ENCODE data around the gene SOS2.

SOS2 gene

DNA sequence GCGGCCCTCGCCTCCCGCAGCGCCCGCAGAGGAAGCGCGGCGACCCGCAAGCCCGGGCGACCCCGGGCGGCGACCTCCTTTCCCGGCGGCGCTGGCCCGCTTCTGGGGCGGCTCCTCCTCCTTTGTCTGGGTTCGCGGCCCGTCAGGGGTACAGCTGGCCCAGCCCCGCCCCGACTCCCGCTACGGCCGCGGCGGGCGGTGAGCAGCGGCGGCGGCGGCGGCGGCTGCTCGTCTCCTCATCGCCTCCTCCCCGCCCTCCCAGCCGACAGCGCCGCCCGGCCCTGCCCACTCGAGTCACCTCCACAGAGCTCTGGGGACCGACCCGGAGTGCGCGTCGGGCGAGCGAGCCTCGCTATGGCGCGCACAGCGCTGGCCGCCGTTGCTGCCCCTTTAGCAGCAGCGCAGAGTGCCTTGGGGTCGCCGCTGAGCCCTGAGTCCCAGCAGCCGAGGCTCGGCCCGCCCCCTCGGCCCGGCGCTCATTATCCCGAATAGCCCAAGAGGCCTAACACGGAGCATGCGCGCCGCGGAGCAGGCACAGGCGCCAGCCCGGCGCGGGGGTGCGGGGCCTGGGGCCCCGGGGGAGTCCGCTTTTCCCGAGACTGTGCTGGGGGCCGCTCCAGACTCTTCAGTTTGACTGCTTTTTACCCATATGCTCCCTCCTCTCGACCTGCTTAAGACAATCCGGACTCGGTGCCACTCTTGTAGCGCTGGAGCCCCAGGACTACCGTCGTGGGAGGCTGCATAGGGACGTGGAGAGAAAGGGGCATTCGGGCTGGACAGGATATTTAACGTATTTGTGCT, at the start of gene SOS2:
Gene SOS2 (minus strand): TSS at position 104 of the 801 bp plus-strand sequence. CDS start 295 bp downstream, outside the sequence.
- peak; percentile 96 for DNase-seq (ENCODE audit: low spot score)

DNA sequence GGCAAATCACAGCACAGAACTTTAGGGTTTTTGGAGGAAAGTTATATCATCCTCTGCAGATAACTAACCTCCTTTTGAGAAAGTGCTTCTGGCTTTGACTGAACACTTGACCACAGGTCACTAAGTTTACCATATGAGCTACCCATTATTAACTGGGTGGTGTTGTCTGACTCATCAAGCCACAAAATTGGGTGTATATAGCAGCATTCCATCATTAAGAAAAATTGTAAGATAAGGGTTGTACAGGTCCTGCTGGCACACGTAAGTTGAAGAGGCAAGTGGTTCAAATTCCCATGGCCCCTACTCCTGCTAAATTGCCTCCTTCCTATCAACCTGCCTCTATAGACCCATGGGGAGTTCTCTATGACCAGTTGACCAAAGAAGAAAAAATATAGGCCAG, 41.1 kb upstream of the SOS2 start:
- DNase-seq (ENCODE audit: low spot score): no peak

DNA sequence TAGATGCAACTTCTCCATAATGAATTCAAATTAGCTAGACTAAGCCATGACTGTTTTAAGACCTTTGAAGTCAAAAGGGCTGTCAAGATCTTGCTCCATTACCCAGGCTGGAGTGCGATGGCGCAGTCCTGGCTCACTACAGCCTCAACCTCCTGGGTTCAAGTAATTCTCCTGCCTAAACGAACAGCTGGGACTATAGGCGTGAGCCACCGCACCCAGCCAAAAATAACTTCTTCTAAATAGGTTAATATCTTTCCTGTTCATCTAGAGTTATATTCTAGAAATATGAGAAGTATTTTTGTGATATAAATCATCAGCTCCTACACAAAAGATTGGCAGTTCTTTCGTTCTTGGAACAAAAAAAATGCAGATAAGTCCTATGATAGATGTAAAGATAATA, 39.6 kb upstream of the SOS2 start:
- DNase-seq (ENCODE audit: low spot score): no peak

DNA sequence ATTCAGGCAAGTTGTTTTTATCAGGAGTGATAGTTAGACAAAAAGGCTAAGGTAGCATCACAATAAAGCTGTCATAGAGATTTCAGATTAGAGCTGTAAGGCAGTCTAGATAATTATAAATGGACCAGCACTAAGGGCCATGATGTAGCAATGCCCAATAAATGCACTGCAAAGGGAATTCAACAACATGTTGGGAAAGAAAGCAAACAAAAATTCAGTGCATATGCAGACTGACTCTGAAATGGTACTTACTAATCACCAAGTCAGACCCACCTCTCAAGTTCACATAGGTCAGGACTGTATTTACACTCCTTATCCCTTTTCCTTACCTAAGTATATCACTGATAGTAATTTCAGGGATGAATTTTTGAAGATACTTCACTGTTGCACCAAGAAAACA, 33.7 kb upstream of the SOS2 start:
- no peak for DNase-seq (ENCODE audit: low spot score)

DNA sequence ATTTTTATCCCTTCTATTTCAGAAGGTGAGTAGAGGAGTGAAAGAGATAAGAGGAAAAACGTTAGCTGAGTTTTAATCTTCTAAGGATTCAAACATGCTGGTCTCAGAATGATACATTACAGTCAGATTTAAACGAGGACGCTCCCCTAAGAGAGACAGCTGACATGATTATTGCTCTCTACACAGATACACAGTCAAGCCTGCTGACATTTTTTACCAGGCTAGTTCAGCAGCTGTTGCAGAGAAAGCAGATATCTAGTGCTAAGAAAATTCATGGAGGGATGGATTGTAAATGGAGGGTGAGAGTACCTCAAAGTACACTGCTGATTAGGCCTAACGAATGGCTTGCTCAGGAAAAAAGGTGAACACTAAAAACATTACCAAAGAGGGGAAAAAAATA, 31.9 kb upstream of the SOS2 start:
- no peak for DNase-seq (ENCODE audit: low spot score)

DNA sequence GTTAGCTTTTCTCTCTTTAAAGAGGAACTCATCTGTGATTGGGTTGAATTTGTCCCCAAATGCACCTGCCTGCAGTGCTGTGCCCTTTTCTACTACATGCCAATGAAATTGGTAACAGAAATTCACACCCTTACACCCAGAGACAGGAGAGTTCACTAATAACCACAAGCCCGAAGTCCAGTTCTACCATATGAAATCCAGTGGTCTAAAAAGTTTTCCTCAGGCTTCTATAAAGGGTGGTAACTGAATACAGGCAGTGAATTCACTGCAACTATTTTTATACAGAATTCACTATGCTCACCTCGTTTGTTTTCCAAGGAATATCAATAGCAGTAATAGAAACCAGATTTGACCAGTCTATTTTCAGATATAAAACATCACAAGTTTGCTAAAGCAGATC, 31.5 kb upstream of the SOS2 start:
- DNase-seq (ENCODE audit: low spot score): no peak

DNA sequence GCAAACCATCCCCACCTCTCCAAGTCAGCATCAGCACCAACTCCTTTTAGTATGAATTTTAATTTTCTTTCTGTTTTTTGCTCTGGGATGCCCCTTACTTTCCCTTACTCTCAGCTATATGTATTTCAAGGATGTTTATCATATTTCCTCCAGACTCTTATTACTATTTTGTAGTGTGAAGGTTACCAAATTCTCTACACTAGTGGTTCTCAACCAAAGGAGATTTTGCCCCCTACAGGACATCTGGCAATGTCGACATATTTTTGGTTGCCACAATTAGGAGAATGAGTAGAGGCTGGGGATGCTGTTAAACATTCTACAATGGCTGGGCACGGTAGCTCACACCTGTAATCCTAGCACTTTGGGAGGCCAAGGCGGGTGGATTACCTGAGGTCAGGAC, 29.1 kb upstream of the SOS2 start:
- peak; percentile 37 for DNase-seq (ENCODE audit: low spot score)

DNA sequence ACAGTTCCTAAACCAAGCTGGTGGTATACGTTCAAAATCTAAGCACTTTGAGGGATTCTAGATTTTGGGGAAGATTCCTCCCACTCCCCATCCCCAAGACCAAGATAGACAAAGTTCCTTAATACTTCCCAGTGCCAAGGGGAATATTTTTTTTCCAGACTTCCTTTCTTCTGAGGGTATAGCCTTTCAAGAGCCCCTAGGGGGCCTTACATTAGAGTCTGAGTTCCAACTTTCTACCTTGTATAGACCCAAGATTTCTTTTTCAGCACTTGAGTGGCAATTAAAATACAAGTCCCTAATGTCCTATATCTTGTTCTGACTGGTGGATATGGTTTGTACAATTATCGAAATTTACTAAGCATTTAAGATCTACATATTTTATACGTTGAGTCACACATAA, 28.7 kb upstream of the SOS2 start:
- DNase-seq (ENCODE audit: low spot score): no peak

DNA sequence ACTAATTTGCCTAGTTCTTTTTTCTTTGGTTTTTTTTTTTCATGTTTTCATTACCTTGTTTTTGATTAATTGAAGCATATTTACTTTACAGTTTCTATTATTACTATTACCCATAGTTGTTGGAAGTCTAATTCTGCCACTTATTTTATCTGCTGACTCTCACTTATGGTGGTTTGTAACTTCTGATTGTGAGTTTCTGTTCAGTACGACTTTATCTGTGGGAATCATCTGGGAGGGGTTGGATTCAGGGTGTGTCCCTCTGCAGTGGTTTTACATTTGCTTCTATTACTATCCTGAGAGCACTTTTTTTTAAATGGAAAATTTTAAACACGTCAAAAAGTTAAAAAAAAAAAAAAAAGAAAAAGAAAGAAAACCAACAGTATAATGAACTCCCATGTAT, 26.4 kb upstream of the SOS2 start:
- no peak for DNase-seq (ENCODE audit: low spot score)

DNA sequence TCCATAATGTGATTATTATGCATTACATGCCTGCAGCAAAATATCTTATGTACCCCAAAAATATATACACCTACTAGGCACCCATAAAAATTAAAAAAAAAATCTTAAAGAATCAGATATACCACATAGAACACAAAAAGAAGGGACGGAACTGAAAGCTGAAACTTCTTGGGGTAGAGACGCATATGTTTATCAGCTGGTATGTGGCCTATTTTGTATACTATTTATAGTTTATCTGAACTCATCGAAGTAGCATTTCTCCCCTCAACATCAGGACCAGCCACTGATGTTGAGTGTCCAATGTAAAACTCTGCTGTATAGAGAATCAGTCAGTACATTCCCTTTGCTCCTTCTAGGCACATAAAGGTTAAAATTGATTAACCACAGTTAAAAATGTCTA, 22.9 kb upstream of the SOS2 start:
- no peak for DNase-seq (ENCODE audit: low spot score)

DNA sequence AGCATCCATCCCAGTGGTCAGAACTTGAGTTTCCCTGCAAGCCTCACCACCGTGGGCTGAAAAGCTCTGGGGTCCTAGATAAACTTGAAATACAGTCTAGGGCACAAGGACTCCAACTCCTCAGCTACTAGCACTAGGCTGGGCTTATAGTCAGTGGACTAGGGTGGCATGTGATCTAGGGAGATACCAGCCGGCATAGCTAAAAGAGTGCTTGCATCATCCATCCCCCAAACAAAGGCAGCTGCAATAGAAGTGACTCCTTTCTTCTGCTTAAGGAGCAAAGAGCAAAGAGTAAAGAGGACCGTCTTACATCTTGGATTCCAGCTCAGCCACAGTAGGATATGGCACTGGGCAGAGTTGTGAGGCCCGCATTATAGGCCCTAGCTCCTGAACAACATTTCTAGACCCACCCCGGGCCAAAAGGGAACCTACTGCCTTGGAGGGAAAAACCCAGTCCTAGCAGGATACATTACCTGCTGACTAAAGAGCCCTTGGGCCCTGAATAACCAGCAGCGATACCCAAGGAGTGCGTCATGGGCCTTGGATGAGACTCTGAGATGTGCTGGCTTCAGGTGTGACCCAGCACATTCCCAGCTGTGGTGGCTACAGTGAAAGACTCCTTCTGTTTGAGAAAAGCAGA, 17.9 kb upstream of the SOS2 start:
- no peak for DNase-seq (ENCODE audit: low spot score)

DNA sequence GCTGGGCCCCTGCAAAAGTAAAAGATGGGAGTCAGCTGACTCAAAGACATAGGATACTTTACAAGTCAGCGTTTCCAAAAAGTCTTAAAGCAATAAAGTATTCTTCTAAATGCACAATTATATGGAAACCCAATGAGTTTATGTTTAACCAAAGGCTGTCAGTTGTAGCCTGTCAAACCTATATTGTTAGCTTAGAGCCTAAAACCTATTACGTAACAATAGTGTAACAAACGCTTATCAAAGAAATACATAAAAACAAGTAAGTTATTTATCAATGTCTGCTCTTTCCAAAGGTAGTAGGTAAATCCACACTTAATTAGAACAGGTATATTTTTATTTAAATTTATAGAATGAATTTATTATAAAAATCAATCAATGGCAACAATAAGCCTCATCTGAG, 15.9 kb upstream of the SOS2 start:
- no peak for DNase-seq (ENCODE audit: low spot score)

DNA sequence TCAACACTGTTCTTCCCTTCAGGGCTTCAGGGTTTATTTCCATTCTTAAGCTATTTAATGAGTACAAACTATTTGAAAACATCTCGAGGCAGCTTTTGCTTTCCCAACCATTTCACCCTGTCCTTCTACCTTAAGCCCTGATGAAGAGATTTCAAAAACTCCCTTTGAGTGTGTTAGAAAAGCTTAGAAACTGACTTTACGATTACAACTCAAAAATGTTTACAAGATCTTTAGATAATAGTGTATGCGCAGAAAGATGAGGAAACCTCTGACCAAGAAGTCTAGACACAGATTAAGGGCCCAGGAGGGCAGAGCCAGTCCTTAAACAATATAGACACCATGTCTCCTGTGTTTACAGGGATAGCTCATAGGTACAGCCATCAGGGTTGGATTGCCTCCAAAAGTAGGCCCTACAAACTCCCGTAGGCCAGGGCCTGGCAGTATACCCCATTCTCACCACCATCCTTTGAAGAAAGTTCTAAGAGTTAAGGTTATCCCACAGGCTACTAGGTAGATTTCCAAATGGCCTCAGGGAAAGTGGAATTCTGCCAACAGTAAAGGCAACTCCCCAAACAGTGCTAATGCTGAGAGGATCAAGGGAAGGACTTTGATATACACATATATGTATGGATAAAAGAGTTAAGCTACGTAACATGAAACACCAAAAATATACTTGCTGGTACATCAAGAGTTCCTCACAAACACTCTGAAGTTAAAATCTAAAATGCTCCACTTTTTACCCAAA, 11.4 kb upstream of the SOS2 start:
- DNase-seq (ENCODE audit: low spot score): no peak

DNA sequence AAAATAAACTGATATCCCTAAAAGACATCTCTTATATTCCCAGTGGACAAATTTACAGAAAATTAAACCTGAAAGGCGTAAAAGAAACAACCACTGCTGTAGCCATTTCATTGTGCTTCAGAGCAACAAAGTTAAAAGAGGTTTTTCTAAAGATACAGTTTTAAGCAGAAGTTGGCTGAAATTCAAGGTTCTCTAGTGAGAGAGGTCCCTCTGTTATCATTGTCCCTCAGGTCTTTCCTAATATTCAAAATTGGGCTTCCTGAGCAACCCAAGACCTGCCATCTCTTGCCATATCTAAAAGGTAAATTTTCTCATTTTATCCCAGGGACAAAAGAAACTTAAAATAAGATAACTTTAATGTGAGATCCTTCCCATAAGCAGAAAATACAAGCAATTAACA, 10.7 kb upstream of the SOS2 start:
- no peak for DNase-seq (ENCODE audit: low spot score)

DNA sequence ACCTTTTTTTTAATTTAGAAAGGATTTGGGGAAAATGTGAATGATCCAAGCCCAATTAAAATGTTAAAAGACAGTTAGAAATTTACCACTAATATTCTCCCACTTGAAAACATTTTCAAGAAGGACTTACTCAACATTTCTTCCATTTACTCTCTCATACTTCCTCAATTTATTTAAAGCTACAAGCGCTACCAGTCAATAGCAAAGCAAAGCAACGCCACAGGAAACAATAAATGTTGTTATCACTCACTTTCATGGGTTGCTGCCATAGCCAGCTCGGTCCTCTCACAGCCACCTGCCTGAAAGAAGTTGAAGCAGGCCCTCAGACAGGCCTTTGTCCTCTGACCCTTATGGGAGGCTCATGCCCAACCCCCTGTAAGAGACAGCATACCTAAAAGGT, 6.0 kb upstream of the SOS2 start:
- DNase-seq (ENCODE audit: low spot score): no peak

DNA sequence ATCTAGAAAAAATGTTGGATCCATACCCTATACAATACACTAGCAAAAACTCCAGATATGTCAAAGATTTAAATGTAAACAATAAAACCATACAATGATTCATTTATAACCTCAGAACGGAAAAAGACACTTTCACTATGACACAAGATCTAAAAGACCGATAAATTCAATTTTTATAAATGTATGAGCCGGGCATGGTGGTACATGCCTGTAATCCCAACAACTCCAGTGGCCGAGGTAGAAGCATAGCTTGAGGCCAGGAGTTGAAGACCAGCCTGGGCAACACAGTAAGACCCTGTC, 2.5 kb upstream of the SOS2 start:
- no peak for DNase-seq (ENCODE audit: low spot score)

DNA sequence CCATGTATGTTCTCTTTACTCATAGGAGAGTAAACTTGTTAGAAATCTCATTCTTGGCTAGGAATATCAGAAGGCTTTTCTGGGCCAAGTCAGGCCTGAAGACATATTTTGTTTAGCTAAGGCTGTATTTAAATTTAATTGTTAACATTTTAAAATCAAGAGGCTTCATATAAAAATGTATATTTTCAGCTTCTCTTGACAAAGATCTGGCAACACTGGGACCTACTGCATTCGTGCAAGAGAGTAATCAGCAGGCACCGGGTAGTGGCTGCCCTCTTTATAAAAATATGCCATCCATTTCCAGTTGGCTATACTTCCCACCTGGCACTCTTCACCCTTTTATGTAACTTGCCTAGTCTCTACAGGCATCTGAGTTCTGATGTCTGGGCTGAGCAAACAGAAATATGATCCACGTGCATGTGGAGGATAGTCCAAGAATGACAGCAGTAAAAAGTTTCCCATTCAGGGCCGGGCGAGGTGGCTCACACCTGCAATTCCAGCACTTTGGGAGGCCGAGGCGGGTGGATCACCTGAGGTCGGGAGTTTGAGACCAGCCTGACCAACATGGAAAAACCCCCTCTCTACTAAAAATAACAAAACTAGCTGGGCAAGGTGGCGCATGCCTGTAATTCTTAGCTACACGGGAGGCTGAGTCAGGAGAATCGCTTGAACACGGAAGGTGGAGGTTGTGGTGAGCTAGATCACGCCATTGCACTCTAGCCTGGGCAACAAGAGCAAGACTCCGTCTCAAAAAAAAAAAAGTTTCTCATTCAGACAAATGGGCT, 2.0 kb upstream of the SOS2 start:
- no peak for DNase-seq (ENCODE audit: low spot score)

DNA sequence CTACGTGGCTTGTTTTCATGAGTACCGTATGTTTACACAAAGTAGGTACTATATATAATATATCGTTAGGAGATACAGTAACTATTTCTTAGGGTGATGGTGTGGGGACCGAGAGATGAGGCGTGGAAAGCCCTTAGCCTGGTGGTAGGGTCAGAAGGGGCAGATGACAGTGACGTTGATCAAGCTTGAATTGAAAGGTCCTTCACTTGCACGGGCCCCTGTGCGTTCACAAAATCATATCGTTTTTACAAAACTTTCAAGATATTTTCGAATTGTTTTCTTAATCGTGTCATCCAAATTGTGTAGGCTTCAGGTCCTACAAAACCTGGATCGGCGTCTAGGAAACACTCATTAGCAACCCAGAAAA, 881 bp upstream of the SOS2 start:
- peak; percentile 36 for DNase-seq (ENCODE audit: low spot score)

DNA sequence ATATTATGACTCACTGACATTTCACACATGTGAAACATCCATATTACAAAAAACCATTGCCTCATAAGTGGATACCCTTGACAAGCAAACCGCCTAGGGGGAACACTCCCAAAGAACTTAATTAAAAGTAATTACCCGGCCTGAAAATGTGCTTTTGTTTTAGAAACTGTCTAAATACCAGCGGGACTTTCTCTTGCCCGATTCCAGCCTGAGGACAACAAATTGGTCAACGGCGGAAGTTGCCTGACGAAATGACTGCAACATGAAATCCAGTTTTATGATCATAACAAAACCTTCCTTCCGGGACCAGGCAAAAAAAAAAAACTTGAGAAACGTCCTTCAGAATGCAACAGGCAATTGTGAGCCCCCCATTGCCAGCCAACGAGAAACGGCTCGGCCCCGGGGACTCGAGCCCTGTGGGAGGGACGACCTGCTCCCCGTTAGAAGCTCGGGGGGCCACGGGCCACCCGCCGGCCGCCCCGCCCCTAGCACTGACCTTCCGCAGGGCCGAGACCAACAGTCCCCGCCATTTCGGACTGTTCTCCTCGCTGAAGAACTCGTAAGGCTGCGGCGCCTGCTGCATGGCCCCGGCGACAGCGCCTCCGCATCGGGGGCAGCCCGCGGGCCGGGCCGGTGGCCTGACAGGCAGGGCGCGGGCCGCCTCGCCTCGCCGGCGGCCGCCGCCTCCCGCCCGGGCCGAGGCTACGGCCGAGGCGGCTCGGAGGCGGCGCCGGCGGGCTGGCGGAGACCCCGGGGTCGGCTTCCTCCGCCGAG, 490 bp downstream of the SOS2 start:
- no peak for DNase-seq (ENCODE audit: low spot score)

DNA sequence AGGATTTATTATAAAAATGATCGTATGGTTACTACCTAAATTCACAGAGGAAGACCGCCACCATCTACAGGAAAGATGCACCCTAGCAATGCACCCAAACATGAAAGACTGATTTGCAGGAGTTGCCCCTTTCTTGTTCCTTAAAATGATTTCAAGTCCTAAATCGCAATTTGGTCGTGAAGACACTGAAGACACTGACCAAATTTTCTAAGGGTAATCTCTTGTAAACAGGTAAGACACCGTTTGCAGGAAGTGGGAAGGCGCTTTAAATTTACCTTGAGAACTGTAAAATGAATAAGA, 1.0 kb downstream of the SOS2 start:
- DNase-seq (ENCODE audit: low spot score): no peak

DNA sequence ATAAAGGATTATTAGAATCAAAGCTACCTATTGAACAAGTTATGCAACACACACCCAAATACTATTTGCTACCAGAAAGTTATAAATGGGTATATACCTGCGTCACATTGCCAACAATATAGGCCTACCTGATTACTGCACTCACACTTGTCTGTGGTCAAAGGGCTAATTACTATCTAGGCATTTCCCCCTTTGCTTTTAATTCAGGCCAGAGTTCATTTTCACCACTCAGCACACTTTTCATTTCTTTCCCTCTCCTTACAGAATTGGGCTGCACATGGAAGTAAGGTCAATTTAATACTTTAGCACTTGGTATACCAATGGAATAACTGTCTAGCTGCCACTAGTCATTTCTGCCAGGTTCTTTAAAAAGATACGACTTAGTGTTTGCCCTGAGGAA, 1.7 kb downstream of the SOS2 start:
- no peak for DNase-seq (ENCODE audit: low spot score)

DNA sequence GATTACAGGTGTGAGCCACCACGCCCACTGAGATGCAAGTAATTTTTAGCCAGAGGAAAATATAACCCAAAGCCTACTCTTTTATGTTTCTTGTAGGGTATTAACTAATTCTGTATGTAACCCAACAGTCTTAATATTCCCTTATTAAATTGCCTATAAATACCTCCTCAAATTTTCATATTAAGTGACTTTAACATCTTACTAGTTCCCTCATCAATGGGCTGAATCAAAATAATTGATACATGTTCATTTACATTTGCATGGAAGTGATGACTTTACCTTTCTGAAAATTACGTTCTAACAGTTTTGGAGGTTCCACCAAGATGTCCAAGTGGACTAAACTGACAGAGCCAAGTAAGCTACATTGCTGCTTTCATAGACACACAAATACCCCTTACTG, 3.1 kb downstream of the SOS2 start:
- no peak for DNase-seq (ENCODE audit: low spot score)

Data from D341Med (cell line).